Endometrium (tissue), 2 donors: Measurements from ENCODE around the gene CACNA1H.
"Not testable (repeated sequence)": the region's sequence is repeated elsewhere in the genome, so short reads cannot be mapped to it uniquely, and the experiment has no call there.

Experiments
- FAIRE-seq: peaks from 2 replicates; lab custom pipeline; 2012; peaks lifted over from hg19 to GRCh38; lab: Jason Lieb, UNC
- donor health status: control.
- donor health status: control.

CACNA1H gene

DNA sequence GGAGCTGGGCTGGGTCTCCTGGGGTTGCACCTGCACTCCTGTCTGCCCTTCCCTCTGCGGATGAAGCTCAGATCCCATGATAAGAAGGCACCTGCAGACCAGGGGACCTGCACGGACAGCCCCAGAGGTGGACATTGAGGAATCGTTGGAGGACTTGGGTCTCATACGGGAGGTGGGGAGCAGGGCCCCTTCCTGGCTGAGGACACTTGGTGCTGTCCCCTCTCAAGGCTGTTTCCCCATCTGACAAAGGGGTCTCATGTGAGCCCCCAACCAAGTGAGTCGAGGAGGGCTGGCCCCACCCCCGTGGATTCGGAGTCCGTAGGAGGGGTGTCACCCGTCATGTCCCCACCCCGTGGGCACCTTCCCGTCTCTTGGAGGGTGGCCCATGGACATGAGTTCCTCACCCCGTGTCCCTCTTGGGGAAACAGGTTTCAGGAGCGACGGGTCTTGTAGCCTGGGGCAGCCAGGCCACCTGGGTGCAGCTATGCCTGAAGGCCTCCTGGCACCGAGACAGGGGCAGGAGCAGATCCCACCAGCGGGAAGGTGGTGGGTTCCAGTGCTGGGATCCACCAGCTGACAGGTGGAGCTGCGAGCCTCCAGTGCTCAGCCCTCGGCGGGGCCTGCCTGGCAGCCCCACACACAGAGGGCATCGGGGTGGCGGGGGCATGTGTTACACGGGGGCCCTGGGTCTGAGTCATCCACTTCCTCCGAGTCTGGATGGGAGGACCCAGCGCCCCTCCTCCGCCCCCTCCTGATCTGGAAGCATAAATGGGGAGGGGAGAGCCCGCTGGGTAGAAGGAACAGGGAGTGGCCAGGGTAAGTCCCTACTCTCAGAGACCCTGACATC lies 102.6 kb downstream of the CACNA1H start, which contains the start of gene TPSD1:
TPSD1 (plus strand) TSS at position 794 of the 847 bp plus-strand sequence. CDS start 212 bp downstream, outside the sequence.
- FAIRE-seq: not testable (repeated sequence)

DNA sequence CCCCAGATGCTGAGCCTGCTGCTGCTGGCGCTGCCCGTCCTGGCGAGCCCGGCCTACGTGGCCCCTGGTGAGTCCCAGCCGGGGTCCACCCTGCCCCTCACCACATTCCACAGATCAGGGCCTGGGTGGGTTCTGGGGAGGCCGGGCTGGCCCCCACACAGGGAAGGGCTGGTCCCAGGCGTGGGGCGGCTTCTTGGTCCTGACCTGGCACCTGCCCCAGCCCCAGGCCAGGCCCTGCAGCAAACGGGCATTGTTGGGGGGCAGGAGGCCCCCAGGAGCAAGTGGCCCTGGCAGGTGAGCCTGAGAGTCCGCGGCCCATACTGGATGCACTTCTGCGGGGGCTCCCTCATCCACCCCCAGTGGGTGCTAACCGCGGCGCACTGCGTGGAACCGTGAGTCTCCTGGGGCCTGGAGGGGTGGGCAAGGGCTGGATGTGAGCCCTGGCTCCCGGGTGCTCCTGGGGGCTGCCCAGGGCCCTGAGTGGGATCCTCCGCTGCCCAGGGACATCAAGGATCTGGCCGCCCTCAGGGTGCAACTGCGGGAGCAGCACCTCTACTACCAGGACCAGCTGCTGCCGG lies 103.5 kb downstream of the CACNA1H start:
- not testable (repeated sequence) for FAIRE-seq

DNA sequence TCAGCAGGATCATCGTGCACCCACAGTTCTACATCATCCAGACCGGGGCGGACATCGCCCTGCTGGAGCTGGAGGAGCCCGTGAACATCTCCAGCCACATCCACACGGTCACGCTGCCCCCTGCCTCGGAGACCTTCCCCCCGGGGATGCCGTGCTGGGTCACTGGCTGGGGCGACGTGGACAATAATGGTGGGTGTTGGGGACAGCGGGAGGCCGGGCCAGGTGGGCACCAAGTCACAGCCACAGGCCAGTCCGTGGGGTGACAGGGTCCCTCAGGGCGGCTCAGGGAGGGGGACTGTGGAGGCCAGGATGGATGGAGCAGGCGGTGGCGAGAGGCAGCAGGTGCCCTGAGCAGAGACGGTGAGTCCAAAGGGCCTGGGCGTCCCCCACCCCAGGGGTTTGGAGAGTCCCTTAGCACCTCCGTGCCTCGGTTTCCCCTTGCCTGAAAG lies 104.0 kb downstream of the CACNA1H start:
- FAIRE-seq: no peak

DNA sequence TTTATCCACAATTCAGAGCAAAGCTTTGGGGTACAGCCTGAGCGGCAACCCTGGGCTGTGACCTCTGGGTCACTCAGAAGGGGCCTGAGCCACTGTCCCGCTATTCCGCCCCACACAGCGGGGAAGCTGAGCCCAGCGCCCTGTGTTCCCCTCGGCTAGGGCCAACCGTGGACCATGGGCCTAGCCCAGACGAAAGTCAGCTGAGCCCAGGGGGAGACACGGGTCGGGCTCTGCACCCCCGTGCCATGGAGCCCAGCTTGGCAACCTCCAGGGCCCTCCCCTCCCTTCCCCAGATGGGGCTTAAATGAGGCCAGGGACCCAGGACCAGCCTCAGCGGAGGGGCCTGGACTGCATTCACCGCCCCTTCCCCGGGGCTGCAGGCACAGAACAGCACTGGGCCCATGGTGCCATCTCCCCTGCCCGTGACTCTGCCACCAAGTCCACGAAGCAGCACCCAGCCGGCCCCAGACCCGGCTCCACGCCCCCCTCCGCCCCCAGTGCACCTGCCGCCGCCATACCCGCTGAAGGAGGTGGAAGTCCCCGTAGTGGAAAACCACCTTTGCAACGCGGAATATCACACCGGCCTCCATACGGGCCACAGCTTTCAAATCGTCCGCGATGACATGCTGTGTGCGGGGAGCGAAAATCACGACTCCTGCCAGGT lies 104.8 kb downstream of the CACNA1H start:
- no peak for FAIRE-seq

DNA sequence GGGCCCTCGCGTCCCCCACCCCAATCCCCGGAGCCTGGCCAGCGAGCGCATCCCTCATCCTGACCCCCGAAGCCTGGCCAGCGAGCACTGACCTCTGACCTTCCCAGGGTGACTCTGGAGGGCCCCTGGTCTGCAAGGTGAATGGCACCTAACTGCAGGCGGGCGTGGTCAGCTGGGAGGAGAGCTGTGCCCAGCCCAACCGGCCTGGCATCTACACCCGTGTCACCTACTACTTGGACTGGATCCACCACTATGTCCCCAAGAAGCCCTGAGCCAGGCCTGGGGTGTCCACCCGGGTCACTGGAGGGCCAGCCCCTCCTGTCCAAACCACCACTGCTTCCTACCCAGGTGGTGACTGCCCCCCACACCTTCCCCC lies 105.3 kb downstream of the CACNA1H start:
- FAIRE-seq: no peak

DNA sequence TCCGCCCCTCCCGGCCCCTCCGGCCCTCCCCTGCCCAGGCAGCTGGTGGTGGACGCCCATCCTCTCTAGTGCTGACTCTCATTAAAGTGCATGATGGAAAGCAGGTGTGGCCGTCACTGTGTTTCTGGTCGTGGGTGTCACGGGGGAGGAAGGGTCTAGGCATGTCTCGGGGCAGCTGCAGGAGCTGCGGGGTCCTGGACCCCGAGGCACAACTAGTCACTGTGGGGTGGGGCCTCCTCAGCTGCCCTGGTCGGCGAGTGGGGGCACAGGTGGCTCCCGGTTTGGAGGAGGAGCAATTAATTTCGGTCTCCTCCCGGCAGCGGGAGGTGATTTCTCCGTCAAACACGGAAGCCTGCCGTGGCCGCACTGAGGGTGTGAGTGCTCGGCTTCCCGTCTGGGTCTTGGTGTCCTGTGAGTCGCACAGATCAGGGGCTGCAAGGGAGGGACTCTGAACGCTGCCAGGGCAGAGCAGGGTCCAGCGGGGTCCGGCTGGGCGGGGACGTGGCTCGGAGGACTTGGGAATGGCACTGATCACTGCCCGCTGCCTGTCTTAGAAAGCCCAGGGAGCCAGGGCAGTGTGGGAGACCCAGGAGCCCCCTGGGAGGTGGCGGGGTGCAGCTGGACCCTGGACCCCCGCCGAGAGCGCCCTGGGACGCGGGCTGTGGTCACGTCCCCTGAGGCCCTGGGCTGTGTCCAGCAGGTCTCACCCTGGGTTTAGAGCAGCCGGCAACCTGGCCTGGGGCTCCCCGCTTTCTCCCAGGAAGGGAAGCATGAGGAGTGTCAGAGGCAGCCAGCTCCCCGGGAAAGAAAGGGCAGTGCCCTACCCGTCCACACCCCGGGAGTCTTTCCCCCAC lies 106.2 kb downstream of the CACNA1H start:
- FAIRE-seq: no peak

DNA sequence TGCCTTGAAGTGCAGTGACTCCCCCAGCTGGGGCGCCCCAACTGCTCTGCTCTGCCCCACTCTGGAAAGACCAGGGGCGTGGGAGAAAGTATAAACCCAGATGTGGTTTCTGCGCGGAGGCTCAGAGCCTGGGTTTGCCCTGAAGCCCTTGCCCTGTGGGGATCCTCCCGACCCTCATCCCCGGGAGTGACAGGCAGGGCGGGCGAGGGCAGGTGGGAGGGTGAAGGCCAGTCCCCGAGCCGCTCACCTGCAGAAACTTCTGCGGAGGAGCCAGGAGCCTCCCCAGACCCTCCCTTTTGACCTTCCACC lies 106.8 kb downstream of the CACNA1H start:
- no peak for FAIRE-seq

DNA sequence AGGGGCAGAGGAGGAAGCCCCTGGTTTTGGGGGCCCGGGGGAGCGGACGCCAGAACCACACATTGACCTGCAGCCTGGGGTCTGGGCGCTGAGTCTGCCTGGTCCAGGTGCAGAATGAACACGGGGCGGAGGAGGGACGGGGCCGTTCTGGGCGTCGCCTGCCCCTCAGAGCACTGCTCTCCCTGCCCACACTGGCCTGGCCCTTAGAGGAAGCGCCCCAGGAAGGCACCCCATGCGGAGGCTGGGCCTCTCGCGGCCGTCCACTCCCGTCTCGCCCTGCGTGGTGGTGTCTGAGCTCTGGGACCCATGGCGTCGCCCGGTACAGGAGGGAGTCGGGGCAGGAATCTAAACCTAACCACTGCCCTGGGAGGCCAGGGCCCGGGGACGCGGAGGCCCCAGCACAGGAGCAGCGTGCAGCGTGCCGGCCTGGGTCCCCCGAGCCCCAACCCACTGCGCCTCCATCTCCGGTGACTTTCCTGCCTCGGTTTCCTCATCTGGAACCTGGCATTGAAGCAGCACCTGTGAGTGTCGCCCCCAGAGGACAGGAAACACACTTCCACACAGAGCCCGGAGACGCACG lies 107.3 kb downstream of the CACNA1H start:
- no peak for FAIRE-seq

DNA sequence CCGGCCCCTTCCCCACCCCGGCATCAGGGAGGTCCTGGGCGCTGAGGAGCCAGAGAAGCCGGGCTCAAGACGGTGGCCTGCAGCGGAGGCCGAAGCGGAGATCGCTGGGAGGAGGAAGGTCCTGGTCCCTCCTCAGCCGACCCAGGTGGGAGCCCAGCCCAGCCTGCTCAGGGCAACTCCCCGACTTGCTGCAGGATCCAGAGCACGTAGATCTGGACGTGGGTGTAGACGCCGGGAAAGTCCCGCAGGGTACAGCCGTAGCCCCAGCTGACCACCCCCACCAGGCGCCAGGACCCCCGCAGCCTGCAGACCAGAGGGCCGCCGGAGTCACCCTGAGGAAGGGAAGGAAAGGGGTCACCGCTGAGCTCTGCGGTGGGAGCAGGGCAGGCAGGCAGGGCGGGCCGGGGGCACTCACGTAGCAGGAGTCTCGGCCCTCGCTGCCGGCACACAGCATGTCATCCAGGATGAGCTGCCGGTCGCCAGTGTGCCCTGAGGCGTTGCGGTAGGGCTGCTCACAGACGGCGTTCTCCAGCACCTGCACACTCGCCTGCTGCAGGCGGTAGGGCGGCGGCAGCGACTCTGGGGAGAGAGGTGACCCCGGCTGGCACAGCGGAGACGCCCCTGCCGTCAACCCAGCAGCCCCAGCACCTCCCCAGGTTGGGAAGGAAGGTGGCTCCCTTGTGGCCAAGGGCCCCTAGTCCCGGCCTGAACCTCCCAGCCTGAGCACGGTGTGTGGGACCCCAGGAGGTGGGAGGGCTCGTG lies 108.4 kb downstream of the CACNA1H start:
- FAIRE-seq: no peak

DNA sequence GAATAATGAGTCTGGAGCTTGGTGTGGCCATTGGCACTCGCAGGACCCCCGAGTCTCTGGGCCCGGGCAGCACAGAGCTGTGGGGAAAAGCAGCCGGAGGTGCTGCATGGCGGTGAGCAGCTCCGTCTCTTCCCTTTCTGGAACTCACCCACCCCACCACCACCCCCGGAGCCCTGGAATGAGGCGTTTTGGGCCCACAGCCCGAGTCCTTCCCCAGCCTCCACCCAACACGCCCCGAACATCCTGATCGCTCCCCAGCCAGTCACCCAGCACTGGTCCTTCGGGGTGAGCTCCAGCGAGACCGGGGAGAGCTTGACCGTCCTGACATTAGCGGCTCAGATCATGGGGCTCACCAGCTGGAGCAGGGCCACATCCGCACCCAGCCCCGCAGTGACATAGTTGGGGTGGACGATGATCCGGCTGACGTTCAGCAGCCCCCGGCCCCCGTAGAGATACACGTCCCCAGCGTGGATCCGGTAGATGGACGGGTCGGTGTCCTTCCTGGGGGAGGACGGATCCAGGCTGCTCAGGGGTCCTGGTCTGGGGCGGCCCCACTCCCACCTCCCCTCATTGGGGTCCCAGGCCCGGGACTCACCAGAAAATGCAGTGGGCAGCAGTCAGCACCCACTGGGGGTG lies 109.4 kb downstream of the CACNA1H start:
- FAIRE-seq: no peak

DNA sequence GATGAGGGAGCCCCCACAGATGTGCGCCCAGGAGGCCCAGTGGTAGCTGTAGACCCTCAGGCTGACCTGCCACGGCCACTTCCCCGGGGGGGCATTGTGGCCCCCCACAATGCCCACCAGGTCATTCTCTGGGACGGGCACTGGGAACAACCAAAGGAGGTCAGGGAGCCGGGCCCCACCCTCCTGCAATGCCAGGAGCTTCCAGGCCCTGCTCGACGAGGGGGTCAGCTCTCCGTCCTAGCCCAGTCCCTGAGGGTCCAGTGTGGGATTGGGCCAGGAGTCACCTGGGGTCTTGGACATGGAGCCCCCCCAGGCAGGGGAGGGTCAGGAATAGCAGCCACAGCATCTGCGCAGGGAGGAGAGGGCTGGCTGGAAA lies 109.9 kb downstream of the CACNA1H start:
- no peak for FAIRE-seq

DNA sequence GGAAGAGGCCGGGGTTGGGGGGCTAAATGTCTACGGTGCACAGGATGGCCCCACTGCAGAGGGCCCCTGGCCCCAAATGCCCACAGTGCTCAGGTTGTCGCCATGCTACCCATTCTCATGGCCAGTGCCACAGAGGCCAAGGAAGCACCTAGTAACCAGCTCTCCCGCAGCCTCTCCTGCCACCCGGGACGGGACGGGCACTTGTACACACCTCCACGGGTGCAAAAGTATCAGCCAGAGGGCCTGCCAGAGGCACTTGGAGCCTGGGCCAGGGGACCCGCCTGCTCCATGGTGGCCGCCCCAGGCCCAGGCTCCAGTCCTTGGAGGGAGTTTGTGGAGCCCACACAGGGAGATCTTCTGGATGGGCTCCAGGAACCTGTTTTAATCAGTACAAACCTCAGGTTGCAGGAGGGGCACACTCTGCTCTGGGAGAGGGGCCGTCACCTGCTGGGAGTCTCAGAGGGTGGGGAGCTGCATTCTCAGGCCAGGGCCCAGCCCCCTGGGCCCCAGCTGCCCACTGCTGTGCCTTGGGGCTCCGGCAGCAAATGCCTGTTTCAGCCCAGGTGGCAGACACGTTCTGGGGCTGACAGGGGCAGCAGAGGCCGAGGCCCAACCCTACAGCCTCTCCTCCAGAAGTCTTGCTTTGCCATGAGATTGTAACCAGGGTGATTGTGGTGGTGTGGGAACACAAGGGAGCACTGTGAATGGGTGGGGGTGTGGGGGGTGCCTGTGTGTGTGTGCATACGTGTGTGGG lies 110.9 kb downstream of the CACNA1H start:
- no peak for FAIRE-seq

DNA sequence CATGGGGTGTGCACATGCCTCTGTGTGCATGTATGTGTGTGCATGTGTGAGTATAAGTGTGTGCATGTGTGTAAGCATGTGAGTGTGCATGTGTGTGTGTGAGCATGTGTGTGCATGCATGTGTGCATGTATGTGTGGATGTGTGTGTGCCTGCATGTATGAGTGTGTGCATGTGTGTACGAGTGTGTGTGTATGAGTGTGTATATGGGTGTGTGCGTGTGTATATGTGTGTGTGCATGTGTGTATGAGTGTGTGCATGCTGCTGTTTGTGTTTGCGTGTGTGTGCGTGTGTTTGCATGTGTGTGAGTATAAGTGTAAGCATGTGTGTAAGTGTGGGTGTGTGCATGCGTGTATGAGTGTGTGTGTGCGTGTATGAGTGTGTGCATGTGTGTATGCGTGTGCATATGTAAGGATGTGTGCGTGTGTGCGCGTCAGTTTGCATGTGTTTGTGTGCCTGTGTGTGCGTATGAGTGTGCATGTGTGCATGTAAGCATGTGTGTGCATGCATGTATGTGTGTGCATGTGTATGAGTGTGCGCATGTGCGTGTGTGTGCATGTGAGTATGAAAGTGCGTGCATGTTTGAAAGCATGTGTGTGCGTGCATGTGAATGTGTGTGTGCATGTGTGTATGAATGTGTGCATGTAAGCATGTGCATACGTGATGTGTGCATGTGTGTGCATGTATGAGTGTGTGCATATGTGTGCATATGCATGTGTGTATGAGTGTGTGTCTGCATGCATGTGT lies 111.6 kb downstream of the CACNA1H start:
- no peak for FAIRE-seq

DNA sequence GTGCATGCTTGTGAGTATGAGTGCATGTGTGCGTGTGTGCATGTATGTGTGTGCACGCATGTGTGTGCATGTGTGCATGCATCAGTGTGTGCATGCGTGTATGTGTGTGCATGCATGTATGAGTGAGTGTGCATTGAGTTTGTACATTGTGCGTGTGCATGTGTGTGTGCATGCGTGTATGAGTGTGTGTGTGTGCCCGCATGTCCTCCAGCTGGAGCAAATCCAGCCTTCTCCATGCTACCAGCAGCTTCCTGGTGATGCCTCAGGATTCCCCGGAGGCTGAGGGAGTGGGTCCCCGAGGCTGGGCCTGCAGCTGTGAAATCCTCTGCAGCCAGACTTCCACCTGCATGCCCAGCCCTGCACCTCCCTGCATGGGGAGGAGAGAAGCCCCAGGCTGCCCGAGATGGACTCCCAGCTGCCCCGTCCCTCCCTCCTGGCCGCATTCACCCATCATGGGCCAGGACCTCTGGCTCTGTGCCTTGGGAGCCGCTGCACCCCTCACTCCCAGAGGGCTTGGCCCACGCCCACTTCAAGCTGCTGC lies 112.3 kb downstream of the CACNA1H start:
- FAIRE-seq: no peak

DNA sequence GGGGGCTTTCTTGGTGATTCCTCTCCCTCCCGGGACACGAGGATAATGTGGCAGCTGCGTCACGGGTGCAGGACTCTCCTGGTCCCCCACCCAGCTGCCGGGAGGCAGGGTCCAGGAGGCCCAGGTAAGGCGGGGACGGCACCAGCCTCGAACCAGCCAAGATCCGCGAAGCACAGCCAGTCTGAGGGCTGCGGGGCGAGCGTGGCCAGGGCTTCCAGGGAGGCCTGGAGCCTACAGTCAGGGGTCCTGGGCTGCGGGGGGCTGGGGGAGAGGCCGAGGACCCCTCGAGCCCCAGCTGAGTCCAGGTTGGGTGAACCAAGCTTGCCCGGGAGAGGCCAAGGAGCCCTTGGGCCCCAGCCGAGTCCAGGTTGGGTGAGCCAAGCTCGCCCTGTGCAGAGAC lies 112.9 kb downstream of the CACNA1H start:
- FAIRE-seq: no peak

DNA sequence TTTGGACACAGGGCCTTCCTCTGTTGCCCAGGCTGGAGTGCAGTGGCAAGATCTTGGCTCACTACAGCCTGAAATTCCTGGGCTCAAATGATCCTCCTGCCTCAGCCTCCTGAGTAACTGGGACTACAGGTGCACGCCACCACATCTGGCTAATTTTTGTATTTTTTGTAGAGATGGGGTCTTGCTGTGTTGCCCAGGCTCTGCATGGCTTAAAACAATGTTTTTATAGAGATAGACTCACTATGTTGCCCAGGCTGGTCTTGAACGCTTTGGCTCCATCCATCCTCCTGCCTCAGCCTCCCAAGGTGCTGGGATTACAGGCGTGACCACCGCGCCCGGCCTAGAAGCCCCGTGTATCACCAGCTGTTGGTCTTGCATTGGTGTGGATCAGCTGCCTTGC lies 116.5 kb downstream of the CACNA1H start:
- not testable (repeated sequence) for FAIRE-seq

DNA sequence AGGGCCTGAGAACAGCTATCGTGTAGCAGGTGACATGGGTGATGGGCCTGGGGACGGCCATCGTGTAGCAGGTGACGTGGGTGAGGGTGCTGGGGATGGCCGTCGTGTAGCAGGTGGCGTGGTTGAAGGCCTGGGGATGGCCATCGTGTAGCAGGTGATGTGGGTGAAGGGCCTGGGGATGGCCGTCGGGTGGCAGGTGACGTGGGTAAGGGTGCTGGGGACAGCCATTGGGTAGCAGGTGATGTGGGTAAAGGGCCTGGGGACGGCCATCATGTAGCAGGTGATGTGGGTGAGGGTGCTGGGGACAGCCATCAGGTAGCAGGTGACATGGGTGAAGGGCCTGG lies 118.4 kb downstream of the CACNA1H start:
- FAIRE-seq: no peak
